Left cardiac atrium (tissue), 4 donors: ENCODE results near the gene ZNF778. TPM values are rescaled to one million over a fixed set of nuclear protein-coding genes. Genes with fewer than 3 reads are reported as not detected.
"Not testable (repeated sequence)": the region's sequence is repeated elsewhere in the genome, so short reads cannot be mapped to it uniquely, and the experiment has no call there.

Experiments
- ATAC-seq, 2 donors: fragments of 200-7000 bp; cut with Tn5 transposase; one replicate each; pipeline ENCODE4 v1.9.1; 2020; ENCODE audit warnings: mild to moderate bottlenecking in 2 of 2, moderate library complexity in 2 of 2
- DNase-seq: peaks from one replicate; pipeline ENCODE4 v3.0.0-alpha.2; 2020
- intact Hi-C, 2 donors: fragments of 100-400 bp; cut with DNase I; formaldehyde crosslinking; loops; one replicate each; pipeline versions ENCODE4 v1.14.1 to v1.15.1; 2022 to 2023
- total RNA-seq, 2 donors: library from RNA; stranded (reverse); fragmentation: NEBNext Ultra II Directional; extraction: Animal tissue kit (Norgen Biotek cat#: 25700); gene quantifications; one replicate each; pipeline ENCODE4 v1.2.1, GENCODE V29; 2021
- donor health status: DM: no; HTN: yes; CAD: no.
- donor health status: DM: no; HTN: yes; CAD: no; lungs with severe emphysema.
- donor health status: DM: yes; HTN: yes; CAD: no.
- donor health status: Dilated cardiomyopathy.

The ZNF778 gene
- total RNA-seq, 2 donors from 2014 or later: 7.5 to 9.8 TPM

GRCh38 chr16:89267746-89268145, 50.2 kb downstream of the ZNF778 start:
- ATAC-seq, DNase-seq, intact Hi-C loops: not testable (repeated sequence)

GRCh38 chr16:89268585-89268984, 51.1 kb downstream of the ZNF778 start:
- intact Hi-C loops: no loop called here
- peak in 1 of 2 donors; percentile 10 for ATAC-seq
- DNase-seq: no peak

GRCh38 chr16:89268987-89269735, 51.7 kb downstream of the ZNF778 start:
- DNase-seq (no peak), ATAC-seq (peak in 1 of 2 donors; percentile 29)
- intact Hi-C loops: no loop called here

GRCh38 chr16:89269805-89270665, 52.5 kb downstream of the ZNF778 start:
- DNase-seq (no peak), ATAC-seq (no peak)
- intact Hi-C loops: no loop called here

GRCh38 chr16:89270666-89271345, 53.3 kb downstream of the ZNF778 start:
- DNase-seq (no peak), ATAC-seq (no peak)
- intact Hi-C loops: no loop called here

GRCh38 chr16:89272631-89273030, 55.1 kb downstream of the ZNF778 start:
- intact Hi-C loops: no loop called here
- DNase-seq (no peak), ATAC-seq (no peak)

- DNase-seq: no peak
- ATAC-seq: no peak
- intact Hi-C loops: no loop called here
Measured at GRCh38 chr16:89273741-89274472, 56.4 kb downstream of the ZNF778 start.

GRCh38 chr16:89274561-89275283, 57.2 kb downstream of the ZNF778 start:
- intact Hi-C loops: no loop called here
- DNase-seq: no peak
- ATAC-seq: no peak

- DNase-seq (no peak), ATAC-seq (no peak)
- intact Hi-C loops: no loop called here
Measured at GRCh38 chr16:89275284-89275584, 57.7 kb downstream of the ZNF778 start.

GRCh38 chr16:89275837-89276720, 58.6 kb downstream of the ZNF778 start:
- intact Hi-C loops: no loop called here
- DNase-seq: no peak

GRCh38 chr16:89277049-89277448, 59.5 kb downstream of the ZNF778 start:
- intact Hi-C loops: no loop called here
- ATAC-seq (no peak), DNase-seq (no peak)

More at GRCh38 chr16:89275837-89276720, 58.6 kb downstream of the ZNF778 start:
- ATAC-seq: no peak

GRCh38 chr16:89277641-89278341, 60.3 kb downstream of the ZNF778 start:
- no peak for DNase-seq
- no peak for ATAC-seq
- intact Hi-C loops: no loop called here

GRCh38 chr16:89278441-89279240, 61.1 kb downstream of the ZNF778 start:
- ATAC-seq (no peak), DNase-seq (no peak)
- intact Hi-C loops: no loop called here

GRCh38 chr16:89279666-89280481, 62.4 kb downstream of the ZNF778 start:
- intact Hi-C loops: no loop called here
- DNase-seq (no peak), ATAC-seq (no peak)

GRCh38 chr16:89280546-89281188, 63.2 kb downstream of the ZNF778 start:
- intact Hi-C loops: no loop called here
- no peak for DNase-seq
- no peak for ATAC-seq
